ENCODE data around the gene CDC6.

CDC6 gene

DNA sequence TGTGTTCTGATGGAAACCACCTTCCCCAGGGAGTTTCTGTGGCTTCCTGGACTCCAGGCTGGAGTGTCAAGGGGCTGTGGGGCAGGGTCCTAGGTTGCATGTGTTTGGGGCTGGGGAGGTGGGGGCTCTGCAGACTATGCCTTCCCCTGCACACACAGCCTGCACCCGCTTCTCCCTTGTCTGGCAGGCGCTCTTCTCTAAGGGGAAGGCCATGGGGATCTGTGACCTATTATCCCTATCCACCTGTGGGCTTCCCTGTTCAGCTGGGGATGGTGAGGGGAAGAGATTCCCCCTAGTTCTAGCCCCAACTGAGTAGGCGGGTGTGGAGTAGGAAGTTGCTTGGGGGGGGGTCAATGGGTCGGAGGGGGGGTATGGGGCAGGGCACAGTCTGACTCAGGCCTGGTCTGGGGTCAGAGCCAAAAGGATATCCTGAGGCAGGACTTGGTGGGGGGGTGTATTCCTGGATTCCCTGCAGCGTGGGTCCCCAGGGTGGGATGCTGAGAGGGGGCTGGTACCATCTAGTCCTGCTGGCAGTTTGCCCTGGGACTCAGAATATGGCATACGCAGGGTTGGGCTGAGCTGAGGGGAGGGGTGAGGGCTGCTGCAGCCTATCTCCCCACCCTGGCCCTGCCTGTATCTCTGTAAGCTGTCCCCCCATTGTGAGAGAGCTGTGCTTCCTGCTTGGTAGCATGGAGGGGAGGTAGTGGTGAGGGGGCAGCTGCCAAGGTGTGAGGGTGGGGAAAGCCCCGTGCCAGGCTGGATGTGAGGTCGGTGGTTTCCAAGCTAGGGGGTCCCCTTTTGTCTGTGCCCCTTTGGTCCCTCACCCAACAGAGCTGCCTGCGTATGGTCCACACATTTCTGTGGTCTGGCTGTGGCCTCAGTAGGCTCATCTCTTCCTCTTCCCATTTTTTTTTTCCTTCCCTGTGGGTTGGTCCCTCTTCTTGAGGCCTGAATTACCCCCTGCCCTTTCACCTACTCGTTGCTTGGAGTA, 36.0 kb downstream of the CDC6 start:
- DNase-seq (ENCODE audit: low spot score): no peak

DNA sequence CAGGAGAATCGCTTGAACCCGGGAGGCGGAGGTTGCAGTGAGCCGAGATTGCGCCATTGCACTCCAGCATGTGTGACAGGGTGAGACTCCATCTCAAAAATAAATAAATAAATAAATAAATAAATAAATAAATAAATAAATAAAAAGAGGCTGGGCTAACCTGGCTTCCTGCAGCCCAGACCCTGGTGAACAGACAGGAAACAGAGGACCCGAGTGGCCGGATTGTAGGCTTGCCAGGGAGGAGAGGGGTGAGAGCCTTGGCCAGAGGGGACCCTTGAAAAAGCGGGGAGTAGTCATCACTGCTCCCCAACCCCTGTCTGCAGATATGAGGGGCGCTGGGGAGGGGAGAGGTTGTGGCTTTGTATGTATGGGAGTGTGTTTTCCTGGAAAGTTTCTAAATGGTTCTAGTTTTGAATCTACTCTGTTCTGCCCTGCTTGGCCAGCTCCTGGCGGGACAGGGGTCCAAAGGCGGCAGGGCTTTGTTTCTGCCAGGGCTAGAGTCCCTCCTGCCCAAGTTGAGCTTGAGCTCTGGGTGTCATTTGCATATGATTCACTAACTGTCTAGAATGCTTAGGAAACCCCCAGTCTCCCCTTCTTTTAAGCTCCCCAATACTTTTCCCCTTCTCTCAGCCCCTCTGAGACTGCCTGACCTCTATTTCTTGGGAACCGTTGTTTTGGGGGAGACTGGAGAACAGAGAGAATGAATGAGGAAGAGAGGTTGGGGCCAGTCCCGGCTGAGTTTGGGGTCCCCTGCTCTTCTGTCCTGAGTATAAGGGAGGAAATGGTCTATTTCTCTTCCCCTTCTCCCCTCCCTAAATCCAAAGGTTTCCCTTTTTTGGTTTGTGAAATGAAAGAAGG, 37.7 kb downstream of the CDC6 start:
- DNase-seq (ENCODE audit: low spot score): no peak

DNA sequence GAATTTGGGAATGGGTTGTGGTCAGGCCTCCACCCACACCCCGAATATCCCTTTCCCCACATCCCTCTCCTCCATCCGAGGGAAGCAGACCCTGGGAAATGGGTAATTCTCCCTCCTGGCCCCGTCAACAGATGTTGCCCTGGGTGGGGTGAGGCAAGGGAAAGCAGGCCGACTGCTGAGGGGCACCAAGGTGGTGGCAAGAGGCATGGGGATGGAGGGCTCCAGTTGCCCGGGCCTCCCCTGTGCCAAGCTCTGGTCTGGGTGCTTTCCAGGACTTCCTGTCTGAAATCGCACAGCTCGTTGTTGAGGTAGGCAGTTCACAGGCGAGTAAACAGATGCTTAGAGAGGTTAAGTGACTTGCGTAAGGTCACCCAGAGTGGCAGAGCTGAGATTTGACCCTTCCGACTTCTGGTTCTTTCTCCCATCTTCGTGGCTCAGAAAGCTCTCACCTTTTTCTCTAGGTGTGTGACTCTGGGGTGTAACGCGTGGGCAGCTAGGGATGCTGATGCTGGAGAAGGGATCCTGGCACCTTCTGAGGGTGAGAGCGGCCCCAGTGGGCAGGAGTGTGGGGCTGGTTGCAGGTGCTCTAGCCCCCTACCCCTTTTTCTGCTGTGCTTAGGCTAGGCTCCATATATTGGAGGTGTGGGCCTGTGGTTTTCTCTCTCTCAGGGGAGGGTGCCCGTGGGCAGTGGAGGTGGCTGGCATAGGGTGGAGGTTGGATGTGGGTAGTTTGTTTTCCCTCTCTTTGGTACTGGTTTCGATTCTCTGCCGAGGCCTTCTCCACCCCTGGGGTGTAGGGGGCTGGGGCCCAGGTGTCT, 38.5 kb downstream of the CDC6 start:
- no peak for DNase-seq (ENCODE audit: low spot score)

DNA sequence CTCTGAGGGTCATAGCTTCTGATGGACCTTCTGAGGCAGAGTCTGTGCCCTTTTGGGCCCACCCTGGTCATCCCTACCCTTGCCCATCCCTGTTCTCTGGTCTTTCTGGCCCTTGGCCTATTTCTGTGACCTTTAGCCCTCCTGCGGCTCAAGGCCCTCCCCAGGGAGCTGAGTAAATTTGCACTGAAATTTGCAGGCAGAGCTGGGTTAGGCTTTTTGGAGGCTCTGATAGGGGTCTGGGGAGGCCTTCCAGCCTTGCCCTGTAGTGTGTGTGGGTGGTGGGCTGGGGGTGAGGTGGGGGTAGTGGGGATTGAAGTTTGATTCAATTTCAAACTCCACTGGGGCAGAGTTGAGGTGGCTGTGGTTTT, 39.1 kb downstream of the CDC6 start:
- DNase-seq (ENCODE audit: low spot score): no peak

DNA sequence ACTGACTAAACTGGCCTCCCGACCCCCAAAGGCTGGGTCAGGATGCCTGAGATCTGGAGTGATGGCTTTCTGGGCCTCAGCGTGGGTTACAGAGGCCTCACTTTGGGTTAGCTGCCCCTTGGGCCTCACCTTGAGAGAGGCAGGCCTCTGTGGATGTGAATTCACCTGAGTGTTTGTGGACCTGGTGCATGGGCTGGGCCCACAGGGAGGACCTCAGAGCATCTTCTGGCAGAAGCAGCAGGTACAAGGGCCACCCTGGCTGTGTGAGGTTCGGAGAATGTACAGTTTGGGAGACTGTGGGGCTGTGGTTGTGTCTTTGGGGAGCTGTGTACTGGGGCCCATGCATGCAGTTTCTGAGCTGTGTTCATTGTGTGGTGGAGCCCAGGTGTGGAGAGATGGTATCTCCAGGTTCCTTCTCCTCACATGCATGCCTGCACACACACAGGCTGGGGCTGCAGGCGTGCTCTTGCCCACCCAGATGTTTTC, 39.6 kb downstream of the CDC6 start:
- DNase-seq (ENCODE audit: low spot score): no peak

DNA sequence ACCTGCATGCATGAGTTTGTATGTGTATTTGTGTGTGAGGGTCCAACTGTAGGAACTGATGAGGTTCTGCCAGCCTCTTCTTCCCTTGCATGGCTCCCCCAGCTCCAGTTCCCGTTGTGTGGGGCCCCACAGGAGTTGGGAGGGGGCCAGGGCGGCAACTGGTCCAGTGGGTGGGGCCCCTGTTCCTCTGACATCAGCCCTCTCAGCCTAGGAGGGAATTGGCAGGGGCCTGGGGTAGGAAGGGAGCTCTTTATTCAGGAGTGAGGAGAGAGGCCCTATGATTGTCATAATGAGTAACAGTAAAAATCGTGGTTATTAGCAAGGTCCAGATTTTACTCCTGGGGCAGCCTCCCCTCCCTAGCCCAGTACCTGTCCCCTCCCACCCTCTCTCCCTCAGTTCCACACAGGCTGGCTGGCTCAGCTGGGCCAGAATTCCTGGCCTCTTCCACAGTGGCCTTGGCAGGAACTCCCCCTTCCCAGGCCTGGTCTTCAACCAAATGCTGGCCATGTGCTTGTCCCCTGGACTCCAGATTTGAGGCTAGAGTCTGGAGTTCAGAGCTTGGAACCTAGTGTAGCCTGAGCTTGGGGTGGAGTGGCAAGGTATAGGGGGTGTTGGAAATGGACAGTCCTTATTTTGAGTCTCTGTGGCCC, 40.2 kb downstream of the CDC6 start:
- no peak for DNase-seq (ENCODE audit: low spot score)

DNA sequence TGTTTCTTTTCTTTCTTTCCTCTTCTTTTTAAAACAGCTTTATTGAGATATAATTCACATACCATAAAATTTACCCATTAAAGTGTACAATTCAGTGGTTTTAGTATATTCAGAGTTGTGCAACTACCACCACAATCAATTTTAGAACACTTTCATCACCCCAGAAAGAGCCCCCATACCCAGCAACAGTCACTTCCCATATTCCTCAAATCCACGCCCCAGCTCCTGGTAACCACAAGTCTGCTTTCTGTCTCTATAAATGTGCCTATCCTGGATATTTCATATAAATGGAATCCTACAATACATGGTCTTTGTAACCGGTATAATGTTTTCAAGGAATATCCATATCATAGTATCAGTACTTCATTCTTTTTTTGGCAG, 40.7 kb downstream of the CDC6 start:
- no peak for DNase-seq (ENCODE audit: low spot score)

DNA sequence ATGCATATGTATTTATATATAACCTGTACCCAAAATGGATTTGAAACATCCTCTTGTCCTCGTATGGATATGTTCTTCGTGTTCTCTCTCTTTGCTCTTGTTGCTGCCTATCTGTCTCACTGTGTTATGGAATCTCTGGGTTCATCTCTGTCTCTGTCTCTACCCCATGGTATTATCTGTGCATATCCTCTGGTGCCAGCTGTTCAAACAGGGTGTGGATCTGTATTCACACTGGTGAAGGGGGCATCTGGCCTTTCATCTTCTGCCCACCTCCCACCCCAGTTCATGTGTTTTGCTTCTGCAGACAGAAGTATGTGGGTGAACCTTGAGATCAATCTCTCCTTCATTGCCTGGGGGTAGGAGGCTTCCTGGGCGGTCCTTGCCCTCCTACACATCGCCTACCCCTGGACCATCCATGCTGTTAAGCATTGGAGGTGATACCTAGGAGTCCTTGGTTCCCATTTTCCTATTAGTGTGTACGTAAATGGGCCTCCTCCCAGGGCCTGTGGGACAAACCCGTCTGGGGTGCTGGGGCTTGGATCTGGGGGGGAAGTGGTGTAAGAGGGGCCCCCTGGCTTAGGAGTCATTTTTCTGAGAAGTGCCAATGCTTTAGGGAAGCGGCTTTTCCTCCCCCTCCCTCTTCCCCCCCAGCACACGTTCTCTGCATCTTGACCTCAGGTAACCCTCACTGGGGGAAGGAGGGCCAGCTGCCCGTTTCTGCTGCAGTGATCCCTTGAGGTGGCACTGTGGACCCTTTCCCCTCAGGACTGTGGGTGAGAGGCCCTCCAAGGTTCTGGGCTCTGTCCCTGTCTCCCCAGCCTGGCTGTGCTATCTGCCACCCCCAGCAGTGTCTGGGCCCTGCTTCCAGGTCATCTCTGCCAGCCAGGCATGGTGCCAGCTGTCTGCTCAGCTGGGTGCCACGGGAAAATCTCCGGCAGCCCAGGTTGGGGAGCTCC, 42.4 kb downstream of the CDC6 start:
- DNase-seq (ENCODE audit: low spot score): no peak

DNA sequence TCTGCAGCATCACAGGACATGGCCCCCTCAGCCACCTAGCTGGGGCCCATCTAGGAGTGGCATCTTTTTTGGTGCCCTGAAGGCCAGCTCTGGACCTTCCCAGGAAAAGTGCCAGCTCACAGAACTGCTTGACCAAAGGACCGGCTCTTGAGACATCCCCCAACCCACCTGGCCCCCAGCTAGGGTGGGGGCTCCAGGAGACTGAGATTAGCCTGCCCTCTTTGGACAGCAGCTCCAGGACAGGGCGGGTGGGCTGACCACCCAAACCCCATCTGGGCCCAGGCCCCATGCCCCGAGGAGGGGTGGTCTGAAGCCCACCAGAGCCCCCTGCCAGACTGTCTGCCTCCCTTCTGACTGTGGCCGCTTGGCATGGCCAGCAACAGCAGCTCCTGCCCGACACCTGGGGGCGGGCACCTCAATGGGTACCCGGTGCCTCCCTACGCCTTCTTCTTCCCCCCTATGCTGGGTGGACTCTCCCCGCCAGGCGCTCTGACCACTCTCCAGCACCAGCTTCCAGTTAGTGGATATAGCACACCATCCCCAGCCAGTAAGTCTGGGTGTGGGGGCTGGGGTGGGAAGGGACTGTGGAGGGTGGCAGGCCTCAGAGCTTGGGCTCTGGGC, 43.3 kb downstream of the CDC6 start:
- DNase-seq (ENCODE audit: low spot score): no peak

DNA sequence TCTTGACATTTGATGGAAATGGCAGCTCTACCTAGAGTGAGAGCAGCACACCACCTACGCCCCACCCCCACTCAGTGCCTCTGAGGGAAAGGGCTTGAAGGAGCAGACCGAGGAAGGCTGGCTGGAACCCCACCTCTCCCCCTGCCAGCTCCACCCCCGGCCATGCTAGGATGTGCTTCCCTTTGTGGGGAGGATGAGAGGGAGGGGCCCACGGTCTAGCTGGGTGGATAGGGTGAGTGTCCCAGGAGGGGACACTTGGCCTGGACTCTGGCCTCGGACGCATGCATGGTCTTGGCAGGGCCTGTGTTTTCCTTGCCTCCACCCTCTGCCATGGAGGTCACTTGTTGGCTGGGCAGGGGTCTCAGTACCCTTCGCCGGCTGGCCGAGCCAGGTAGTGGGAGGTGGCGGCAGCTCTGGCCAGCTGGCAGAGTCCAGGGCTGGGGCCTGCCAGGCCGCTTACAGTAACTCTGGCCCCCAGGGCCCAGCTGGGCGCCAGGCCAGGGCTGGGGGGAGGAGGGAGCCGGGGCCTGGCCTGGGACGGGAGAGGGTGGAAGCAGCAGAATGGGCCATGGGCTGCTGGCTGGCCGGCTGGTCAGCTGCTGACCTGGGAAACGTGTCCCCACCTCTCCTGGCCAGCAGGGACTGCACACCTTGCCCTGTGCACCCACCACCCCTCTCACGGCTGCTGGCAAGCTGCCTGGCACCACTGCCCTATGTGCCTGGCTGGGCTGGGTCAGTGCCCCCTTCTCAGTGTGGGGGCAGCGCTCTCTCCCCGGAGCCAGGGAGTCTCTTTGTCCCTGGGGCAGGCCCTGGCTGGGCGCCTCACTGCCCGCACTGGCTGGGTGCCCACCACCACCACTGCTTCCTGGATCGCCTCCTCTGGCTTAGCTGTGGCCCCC, 44.3 kb downstream of the CDC6 start:
- no peak for DNase-seq (ENCODE audit: low spot score)

DNA sequence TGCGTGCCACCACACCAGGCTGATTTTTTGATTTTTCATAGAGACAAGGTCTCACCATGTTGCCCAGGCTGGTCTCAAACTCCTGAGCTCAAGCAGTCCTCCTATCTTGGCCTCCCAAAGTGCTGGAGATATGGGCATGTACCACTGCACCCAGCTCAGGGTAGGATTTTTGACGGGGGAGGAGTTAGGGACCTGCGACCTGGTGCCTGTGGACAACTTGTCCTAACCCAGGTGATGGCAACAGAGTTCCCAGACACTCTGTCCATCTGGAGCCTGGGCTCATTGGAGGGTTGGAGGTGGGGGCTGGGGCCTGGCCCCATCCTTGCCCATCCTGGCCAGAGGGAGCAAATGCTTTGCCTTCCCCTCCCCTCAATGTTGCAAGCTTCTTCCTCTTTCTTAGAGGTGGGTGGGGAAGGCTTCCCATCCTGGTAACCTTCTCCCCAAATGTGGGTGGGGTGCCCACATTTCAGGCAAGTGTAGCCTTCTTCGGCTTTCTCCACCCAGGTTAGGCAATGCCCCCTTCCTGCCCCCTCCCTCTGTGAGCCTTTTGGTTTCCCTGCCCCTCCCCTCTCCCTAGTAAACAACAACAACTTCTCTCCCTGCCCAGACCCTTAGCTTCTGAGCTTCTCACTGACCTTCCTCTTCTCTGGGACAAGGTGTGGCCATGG, 46.2 kb downstream of the CDC6 start:
- DNase-seq (ENCODE audit: low spot score): no peak

DNA sequence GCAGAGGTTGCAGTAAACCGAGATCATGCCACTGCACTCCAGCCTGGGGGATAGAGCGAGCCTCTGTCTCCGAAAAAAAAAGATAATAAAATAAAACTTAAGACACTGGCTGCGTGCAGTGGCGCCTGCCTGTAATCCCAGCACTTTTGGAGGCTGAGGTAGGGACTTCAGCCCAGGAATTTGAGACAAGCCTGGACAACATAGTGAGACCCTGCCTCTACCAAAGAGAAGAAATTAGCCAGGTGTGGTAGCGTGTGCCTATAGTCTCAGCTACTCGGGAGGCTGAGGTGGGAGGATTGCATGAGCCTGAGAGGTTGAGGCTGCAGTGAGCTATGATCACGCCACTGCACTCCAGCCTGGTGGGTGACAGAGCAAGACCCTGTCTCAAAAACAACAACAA, 47.9 kb downstream of the CDC6 start:
- no peak for DNase-seq (ENCODE audit: low spot score)

DNA sequence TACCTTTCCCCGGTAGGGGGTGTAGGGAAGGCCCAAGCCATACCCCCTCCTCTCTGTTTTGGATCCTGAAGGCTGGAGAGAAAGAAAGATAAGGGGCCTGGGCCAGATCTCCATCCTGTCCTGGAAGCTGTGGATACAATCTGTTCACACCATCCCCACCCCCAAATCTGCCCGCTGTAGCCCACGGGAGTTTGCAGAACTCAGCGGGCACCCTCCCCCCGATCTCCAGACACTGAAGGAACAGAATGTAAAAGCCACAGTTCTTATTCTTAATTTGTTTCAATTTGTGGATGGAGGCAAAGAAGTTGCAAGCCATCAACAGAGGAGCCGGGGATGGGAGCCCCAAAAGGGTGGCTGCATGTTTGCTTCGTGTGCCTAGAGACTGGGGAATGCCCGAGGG, 49.7 kb downstream of the CDC6 start:
- no peak for DNase-seq (ENCODE audit: low spot score)

DNA sequence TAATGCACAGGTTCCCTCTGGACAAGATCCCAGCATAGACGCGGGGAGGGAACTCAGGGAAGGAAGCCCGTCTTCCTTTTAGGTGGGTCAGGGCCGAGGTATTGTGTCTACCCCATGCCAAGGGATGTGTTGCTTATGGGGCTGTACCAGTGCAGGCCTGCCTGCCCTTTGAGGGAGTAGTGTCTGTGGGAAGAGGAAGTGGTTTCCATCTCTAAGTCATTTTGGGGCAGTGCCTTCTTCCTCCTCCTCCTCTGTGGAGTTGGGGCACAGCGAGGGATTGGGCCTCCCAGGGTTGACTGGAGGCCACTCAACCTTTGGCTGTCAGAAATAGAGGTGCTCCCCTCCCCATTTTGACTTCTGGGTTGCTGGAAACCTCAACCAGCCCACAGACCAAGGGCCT, 50.4 kb downstream of the CDC6 start:
- DNase-seq (ENCODE audit: low spot score): no peak

DNA sequence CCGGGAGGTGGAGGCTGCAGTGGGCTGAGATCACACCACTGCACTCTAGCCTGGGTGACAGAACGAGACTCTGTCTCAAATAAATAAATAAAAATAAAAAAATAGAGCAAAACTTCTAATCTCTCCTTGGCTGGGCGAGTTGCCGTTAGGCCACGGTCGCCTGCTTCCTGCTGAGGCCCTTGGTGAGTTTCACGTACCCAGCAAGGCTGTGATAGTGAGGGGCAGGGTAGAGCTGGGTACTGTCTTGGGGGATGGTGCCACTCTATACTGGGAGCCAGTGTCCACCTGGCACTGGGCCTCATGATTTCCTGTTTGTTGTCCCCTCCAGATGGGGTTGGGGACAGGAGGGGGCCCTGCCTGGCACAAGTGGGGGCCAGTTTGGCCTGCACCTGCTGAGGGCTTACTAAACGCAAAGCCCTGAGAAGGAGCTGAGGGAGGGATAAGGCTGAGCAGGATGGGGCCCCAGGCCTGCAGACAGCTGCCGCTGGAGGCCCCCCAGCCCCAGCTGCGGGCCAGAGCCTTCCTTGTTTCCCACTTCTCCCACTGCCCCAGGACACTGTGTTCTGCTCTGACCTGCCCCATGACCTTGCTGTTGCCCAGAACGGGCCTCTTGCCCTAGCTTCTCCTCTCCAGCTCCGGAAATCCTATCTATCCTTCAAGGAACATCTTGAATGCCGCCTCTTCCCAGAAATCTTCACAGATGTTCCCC, 51.4 kb downstream of the CDC6 start:
- DNase-seq (ENCODE audit: low spot score): no peak

DNA sequence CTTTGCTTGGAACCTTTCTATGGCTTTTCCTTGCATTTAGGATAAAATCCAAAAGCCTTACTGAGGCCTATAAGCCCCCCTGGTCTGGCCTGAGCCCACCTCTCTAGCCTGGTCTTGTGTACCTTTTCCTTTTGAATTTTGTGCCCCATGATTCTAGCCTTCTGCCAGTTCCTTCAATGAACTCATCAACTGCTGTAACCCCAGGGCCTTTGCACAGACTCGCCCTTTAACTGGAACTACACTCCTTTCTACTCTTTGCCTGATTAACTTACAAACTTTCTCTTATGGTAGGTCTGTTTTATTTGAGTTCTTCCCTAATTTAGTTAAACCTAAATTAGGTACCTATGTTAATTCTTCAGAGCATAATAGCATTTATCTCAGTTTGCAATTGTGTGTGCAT, 52.6 kb downstream of the CDC6 start:
- DNase-seq (ENCODE audit: low spot score): no peak

Measured in RKO (cell line).